Loucy (cell line): ENCODE results near the gene ZNRF3.

Source experiments
- H2AFZ ChIP-seq: fragments of 200-600 bp; sonication (generic); 2 replicates; pipeline ENCODE4 v1.6.0; 2016; ENCODE audit warnings: antibody characterized with exemption, mild to moderate bottlenecking, low read length, moderate library complexity
- H3F3A ChIP-seq: fragments of 200-600 bp; 2 replicates; pipeline ENCODE4 v1.6.0; 2016; ENCODE audit warnings: antibody characterized with exemption, low read depth, mild to moderate bottlenecking
- H3K27me3 ChIP-seq: fragments of 200-600 bp; sonication (generic); 2 replicates; pipeline ENCODE4 v1.6.1; 2014; ENCODE audit warnings: low read length, mild to moderate bottlenecking; ENCODE audit not compliant: insufficient read depth, poor library complexity, severe bottlenecking
- H3K36me3 ChIP-seq: fragments of 200-600 bp; sonication (generic); 2 replicates; pipeline ENCODE4 v1.6.1; 2016; ENCODE audit warnings: low read length; ENCODE audit not compliant: insufficient read depth
- H3K4me1 ChIP-seq: fragments of 200-600 bp; sonication (generic); 2 replicates; pipeline ENCODE4 v1.5.1; 2014; ENCODE audit warnings: low read length, mild to moderate bottlenecking; ENCODE audit not compliant: insufficient read depth, poor library complexity, severe bottlenecking
- H3K4me2 ChIP-seq: fragments of 200-600 bp; sonication (generic); 2 replicates; pipeline ENCODE4 v1.6.0; 2014; ENCODE audit warnings: antibody characterized with exemption, low read length, low read depth, mild to moderate bottlenecking; ENCODE audit not compliant: poor library complexity, severe bottlenecking
- H3K4me3 ChIP-seq: fragments of 200-600 bp; sonication (generic); 2 replicates; pipeline ENCODE4 v1.5.1; 2014; ENCODE audit warnings: low read length, mild to moderate bottlenecking, mixed read lengths; ENCODE audit not compliant: poor library complexity, severe bottlenecking
- H3K79me2 ChIP-seq: fragments of 200-600 bp; sonication (generic); 2 replicates; pipeline ENCODE4 v1.6.1; 2014; ENCODE audit warnings: low read length; ENCODE audit not compliant: insufficient read depth
- H3K9ac ChIP-seq: fragments of 200-600 bp; sonication (generic); 2 replicates; pipeline ENCODE4 v1.6.0; 2014; ENCODE audit warnings: mild to moderate bottlenecking, low read depth, low read length, moderate library complexity; ENCODE audit not compliant: poor library complexity, severe bottlenecking
- H3K9me2 ChIP-seq: fragments of 200-600 bp; sonication (generic); replicated peaks from 2 replicates; pipeline ENCODE4 v1.6.1; 2016; ENCODE audit warnings: low read depth, low read length, mixed read lengths
- H3K9me3 ChIP-seq: fragments of 200-600 bp; sonication (generic); 2 replicates; pipeline ENCODE4 v1.6.1; 2014; ENCODE audit warnings: mild to moderate bottlenecking, antibody characterized with exemption, low read length, low read depth; ENCODE audit not compliant: insufficient read depth
- H4K20me1 ChIP-seq: fragments of 200-600 bp; sonication (generic); 2 replicates; pipeline ENCODE4 v1.6.0; 2014; ENCODE audit warnings: antibody characterized with exemption, low read length, mild to moderate bottlenecking; ENCODE audit not compliant: insufficient read depth, poor library complexity, severe bottlenecking
- EZH2phosphoT487 ChIP-seq: fragments of 200-600 bp; IDR thresholded peaks from 2 replicates; pipeline ENCODE4 v1.6.1; 2018; ENCODE audit warnings: antibody characterized with exemption, mild to moderate bottlenecking, moderate library complexity, borderline replicate concordance
- TF ChIP-seq, protein P1 (sequence below): fragments of 200-600 bp; sonication (generic); conservative IDR thresholded peaks from 2 replicates; pipeline ENCODE4 v1.5.1; 2014; ENCODE audit warnings: mild to moderate bottlenecking, antibody characterized with exemption, low read length

Gene ZNRF3

DNA sequence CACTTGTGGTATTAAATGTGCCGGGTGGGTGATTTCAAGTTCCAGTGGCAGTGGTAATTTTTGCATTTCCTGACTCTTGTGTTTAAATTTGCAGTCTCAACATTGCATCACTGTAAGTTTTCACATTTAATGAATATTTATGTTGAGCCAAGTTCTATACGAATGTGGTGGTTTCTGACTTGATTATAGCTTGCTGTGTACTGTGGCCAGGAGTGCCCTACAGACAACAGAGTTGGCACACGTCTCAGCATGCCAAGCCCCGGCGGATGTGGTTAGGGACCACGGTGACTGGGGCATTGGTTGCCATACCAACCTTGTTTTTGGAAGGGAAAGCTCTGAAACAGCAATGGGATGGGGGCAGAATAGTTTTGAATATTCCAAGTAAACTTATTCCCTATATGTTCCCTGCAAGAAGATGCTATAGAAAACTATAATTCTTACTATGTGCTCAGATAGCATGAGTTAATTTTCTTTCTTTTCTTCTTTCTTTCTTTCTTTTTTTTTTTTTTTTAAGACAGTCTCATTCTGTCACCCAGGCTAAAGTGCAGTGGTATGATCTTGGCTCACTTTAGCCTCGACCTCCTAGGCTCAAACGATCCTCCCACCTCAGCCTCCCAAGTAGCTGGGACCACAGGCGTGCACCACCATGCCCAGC is 16.0 kb downstream of the ZNRF3 start:
- Histone ChIP-seq H3K36me3 (no peaks in the 10 kb centered on the region), H3K4me3 (peak overlapping the region; percentile 45), H3K9me2 (no peaks in the 10 kb centered on the region), H2AFZ (no peak overlapping the region), H3K4me1 (peaks cover 51% of the 10 kb centered on the region), H3K9ac (peak overlapping the region; percentile 67), H3K4me2 (peak overlapping the region; percentile 69), H4K20me1 (peaks cover 15% of the 10 kb centered on the region), H3F3A (no peaks in the 10 kb centered on the region), H3K9me3 (no peaks in the 10 kb centered on the region), H3K27me3 (no peaks in the 10 kb centered on the region), H3K79me2 (peaks cover 87% of the 10 kb centered on the region)
- no peak for TF ChIP-seq EZH2phosphoT487
- TF ChIP-seq, protein P1, sequence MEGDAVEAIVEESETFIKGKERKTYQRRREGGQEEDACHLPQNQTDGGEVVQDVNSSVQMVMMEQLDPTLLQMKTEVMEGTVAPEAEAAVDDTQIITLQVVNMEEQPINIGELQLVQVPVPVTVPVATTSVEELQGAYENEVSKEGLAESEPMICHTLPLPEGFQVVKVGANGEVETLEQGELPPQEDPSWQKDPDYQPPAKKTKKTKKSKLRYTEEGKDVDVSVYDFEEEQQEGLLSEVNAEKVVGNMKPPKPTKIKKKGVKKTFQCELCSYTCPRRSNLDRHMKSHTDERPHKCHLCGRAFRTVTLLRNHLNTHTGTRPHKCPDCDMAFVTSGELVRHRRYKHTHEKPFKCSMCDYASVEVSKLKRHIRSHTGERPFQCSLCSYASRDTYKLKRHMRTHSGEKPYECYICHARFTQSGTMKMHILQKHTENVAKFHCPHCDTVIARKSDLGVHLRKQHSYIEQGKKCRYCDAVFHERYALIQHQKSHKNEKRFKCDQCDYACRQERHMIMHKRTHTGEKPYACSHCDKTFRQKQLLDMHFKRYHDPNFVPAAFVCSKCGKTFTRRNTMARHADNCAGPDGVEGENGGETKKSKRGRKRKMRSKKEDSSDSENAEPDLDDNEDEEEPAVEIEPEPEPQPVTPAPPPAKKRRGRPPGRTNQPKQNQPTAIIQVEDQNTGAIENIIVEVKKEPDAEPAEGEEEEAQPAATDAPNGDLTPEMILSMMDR = no peak

DNA sequence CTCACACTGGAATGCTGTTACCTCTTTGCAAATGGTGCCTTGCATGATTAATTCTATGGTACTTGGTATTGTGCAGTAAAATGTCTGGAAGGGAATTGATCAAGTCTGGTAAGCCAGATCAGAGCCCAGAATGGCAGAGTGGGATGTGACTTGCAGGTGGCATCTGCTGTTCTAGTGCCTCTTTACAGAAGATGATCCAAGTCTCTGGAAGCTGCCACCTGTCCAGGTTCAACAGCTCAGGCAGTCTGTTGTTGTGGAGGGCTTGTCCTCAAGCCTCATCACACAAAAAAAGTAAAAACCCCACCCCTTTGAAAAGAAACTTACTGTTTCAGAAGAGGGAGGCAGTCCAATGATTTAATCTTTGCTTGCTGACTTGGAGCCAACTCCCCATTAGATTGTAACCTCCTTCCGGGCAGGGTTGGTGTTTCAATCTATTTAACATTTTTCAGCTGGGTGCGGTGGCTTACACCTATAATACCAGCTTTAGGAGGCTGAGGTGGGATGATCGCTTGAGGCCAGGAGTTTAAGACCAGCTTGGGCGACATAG is 17.1 kb downstream of the ZNRF3 start:
- Histone ChIP-seq H3K27me3 (no peaks in the 10 kb centered on the region), H3K79me2 (peaks cover 87% of the 10 kb centered on the region), H4K20me1 (peaks cover 10% of the 10 kb centered on the region), H3K9me2 (no peaks in the 10 kb centered on the region), H2AFZ (no peak overlapping the region), H3K9me3 (no peaks in the 10 kb centered on the region), H3K4me1 (peaks cover 52% of the 10 kb centered on the region), H3K4me3 (no peak overlapping the region), H3K4me2 (no peak overlapping the region), H3K9ac (no peak overlapping the region), H3K36me3 (no peaks in the 10 kb centered on the region), H3F3A (no peaks in the 10 kb centered on the region)
- TF ChIP-seq, protein P1 = no peak
- TF ChIP-seq EZH2phosphoT487 = no peak

DNA sequence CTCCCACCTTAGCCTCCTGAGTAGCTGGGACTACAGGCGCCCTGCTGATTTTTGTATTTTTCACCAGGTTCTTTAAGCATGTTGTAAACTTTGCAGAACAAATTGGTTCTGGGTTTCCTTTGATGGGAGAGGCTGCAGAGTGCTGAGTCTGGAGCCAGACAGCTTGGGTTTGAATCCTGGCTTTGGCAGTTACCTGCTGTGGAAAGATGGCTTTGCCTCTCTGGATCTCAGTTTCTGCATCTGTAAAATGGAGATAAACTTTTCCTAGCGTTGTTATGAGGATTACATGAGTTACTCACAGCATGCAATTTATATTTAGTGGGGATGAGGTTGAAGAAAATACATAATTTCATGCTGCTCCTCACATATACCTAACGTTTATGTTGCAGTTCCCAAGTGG is 19.1 kb downstream of the ZNRF3 start:
- no peak overlapping the region for H2AFZ ChIP-seq
- no peak overlapping the region for H3K4me3 ChIP-seq
- H4K20me1 ChIP-seq = peaks cover 10% of the 10 kb centered on the region
- H3K9me2 ChIP-seq = no peaks in the 10 kb centered on the region
- peaks cover 85% of the 10 kb centered on the region for H3K79me2 ChIP-seq
- H3K9me3 ChIP-seq = no peaks in the 10 kb centered on the region
- no peak overlapping the region for H3K4me2 ChIP-seq
- H3K4me1 ChIP-seq = peaks cover 40% of the 10 kb centered on the region
- H3K27me3 ChIP-seq = no peaks in the 10 kb centered on the region
- no peaks in the 10 kb centered on the region for H3K36me3 ChIP-seq
- no peak overlapping the region for H3K9ac ChIP-seq
- H3F3A ChIP-seq = no peaks in the 10 kb centered on the region
- TF ChIP-seq, protein P1 = no peak
- no peak for TF ChIP-seq EZH2phosphoT487
